GM21529 (cell line): ENCODE measurements around the gene MKNK1.

Experiments
- ATAC-seq: cut with Tn5 transposase; IDR thresholded peaks from one replicate; pipeline ENCODE4 v1.9.1; 2021; ENCODE audit not compliant: unreplicated experiment

MKNK1 gene

DNA sequence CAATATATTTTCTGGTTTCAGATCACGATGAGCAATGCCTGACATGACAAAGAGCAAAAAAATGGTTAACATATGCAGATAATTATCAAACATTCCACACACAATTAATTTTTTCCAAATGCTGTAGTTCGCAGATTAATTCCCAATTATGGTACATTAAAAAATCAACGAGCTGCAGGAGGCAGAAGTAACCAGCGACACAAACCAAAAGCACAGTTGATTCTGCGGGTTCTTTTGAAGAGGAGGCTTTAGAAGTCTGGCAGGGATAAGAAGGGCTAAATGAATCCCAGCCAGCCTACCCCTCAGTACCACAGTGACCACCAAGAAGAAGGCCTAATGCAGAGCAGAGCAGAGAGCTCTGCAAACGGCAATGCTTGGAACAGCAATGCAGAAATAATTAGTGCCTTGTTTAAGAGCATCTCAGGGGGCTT is 35.6 kb downstream of the MKNK1 start:
- no peak for ATAC-seq

DNA sequence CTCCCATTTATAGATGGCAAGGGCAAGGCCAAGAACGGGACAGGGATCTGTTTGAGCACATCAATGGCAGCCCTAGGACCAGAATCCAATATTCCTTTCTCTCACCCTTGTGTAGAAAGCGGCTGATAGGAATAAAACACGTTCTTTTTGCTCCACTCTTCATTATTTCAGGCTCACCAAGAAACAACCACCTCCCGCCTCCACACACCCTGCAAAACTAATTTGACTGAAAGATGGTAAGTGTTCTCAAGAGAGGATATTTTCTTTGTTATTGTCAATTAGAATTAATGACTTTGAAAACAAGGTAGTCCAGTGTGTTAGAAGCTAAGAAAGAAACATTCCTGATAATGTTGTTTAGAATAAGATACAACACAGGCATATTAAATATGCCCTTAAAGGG is 40.7 kb downstream of the MKNK1 start:
- ATAC-seq = no peak

GRCh38 chr1:46562498-46562897 is 41.6 kb downstream of the MKNK1 start:
- no peak for ATAC-seq

GRCh38 chr1:46558966-46559365 is 45.1 kb downstream of the MKNK1 start:
- ATAC-seq = no peak

GRCh38 chr1:46558141-46558963 is 45.7 kb downstream of the MKNK1 start:
- no peak for ATAC-seq

- ATAC-seq = no peak
These were observed 46.7 kb downstream of the MKNK1 start for GRCh38 chr1:46557403-46557802.

- ATAC-seq = no peak
These were observed 47.2 kb downstream of the MKNK1 start for GRCh38 chr1:46556822-46557221.

- no peak for ATAC-seq
These were observed 48.0 kb downstream of the MKNK1 start for GRCh38 chr1:46555826-46556619.

DNA sequence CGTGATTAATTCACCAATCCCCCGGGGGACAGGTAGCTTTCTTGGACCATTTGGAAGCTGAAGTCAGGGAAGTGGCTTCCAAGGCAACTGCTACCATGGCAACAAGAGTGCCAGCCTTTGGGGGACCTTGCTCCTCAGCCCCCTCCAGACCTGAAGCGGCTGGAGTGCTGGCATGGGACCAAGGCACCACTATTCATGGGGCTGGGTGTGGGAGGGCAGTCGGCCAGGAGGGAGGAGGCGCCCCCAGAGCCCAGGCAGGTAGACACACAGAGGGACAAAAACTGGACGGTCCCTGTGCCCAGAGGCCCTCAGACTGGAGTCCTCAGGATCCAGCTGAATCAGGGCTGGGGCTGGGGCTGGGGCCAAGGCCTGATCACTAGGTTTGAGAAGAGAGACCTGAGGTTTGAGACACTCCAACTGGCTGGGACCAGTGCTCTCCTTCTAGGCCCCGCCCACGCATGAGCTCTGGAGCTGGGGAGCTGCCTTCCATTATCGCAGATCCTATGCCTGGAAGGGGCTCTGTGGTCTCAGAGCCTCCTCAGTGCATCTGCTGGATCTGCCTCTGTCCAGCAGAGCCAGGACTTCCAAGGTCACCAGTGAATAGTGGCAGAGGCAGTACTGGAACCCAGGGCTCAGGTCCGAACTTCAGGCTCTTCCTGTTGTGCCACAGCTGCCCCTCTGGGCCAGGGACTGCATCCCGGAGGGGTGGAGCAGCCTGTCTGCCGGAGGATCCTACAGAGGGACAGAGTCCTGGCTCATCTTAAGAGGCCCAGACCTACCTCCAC is 49.3 kb downstream of the MKNK1 start:
- no peak for ATAC-seq

DNA sequence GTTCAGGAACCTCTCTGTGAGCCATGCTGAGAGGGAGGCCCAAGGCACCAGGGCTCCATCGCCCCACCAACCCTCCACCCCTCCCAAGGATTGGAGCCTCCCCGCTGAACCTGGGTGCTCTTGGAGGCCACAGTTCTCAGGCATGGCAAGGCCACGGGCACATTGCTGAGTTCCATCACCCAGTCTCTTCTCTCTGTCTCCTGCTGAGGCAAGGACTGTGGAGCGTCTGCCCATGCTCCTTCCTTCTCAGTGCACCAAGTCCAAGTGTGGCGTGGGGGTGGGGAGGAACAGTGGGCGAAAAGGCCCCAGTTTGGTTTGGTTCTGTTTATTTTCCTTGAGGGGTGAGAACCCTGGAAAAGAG is 49.9 kb downstream of the MKNK1 start:
- no peak for ATAC-seq

DNA sequence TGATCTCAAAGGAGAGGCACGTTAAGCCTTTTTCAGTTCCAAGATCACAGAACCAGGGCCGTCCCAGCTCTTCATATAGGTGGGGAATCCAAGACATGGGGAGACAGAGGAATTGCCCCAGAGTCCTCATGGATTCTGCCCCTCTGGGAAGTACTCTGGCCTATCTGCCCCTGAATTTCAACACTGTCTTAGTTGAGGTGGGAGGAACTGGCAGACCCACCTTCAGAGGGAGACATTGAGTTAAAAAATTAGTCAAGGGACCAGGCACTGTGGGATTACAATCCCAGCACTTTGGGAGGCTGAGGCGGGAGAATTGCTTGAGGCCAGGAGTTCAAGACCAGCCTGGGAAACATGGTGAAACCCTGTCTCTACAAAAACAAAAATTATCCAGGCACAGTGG is 50.6 kb downstream of the MKNK1 start:
- no peak for ATAC-seq

DNA sequence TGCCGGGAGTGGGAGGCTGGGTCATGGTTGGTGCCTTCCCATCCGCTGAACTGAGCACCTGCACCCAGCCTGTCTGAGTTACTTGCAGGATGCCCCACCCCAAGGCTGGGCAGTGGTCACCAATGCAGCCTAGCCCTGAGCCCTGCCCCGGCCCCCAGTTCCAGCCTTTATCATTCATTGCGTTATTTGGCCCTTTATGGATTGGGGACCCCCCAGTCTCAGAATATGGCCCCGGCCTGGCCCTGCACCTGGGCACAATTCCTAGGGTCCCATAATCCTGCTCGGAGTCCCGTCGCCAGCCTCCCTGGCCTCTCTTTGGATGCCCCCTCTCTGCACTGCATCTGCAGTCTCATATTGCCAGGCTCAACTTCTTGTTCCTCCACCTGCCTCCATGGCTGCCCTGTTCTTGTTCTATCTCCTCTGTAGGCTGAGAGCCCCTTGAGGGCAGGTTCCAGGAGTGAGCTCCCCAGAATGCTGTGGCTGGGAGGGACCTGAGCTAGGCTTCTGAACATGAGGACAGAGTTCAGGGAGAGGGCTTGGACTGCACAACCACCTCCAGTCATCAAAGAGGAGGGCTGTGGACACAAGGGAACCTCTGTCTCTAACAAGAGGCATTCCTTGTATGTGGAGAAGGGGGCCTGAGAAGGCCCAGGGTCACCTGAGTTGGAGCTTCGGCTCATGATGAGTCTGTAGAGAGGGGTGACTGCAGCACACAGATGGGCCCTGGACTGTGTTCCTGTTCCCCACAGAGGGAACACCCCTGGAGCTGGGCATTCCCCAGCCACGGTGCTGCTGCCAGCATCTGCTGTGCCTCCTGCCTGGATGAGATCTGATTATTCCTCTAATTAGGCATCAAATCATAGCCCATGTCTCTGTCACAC is 51.5 kb downstream of the MKNK1 start:
- no peak for ATAC-seq

DNA sequence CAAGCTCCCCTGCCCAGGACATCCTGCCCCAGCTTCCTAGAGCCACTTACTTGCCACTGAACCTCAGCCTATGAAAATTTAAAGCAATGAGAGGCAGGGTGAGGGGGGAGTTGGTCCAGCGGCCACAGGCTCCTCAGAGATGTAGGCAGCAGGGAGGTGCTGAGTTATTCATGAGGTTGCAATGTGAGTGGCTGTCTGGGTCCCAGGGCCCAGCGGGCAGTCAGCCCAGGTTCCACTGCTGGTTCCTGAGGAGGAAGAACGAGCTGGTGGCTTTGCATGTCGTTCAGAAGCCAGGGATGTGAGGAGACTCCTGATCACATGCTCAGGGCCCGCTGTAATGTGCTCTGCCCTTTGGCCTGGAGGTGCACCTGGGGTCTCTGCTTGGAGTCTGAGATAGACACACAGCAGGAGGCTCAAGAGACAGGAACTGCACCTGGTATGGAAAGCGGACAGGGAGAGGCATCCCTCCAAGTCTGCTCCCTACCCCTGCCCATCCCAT is 52.4 kb downstream of the MKNK1 start, which contains the start of gene KNCN:
TSS of gene KNCN (minus strand) at position 51 of the 499 bp plus-strand sequence. CDS start 432 bp downstream, outside the sequence.
- ATAC-seq = no peak

DNA sequence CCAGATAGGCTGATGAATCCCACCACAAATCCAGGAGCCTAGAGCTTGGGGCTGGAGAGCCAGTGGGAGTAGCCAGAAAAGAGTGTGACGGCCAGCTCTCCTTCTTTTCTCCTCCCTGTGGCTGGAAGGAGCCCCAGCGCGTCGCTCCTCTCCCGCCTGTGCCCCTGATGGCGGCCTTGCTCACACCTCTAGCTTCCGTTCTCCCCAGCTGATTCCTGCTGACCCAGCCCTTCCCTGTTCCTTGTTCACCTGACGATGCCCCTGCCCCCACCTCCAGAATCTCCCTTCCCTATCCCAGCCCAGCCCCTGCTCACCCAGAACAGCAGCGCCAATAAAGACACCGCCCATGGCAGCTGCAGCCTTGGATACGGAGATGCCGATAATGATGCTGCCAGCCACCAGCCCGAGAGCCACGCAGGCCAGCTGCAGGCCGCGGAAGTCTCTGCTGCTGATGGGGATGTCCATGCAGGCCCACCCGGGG is 53.3 kb downstream of the MKNK1 start:
- ATAC-seq = no peak

DNA sequence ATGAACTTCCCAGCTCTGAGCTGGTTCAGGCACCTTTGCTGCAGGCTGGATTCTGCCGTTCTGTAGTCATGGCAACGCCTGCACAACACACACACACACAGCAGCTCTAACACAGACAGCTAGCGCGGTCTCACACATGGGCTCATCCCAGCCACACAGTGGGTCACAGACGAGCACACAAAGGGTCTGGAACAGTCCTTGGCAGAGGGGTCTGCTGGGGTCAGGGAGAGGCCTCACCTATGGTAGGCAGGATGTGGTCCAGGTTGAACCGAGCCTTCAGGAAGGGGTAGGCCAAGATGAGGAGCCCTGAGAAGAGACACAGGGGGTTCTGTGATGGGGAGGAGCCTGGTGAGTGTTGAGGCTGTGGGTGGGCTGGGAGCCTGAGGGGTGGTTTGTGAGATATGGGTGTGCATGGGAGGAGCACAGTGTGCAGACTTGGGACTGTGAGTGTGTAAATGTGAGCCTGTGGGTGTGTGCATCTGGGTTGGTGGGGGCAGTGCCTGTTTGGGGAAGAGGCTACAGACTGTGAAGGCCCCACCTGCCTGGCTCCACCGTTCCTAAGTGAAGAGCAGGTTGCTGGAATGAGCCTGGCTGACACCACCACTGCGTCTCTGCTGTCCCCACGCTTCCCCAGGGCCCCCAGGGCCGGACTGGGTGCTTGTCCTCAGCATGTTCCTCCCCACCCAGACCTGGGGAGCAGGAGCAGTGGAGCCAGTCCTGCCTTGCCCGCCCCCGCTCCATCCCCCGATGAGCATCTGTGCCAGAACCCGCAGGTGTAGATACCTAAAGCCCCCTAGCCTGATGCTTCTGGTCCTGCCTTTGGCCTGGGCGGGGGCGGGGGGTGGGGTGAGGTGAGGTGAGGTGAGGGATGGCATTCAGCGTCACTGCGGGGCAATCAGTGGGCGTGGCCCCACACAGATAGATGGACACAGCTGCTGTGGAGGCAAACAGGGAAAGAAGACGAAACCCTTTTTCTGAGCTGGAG is 54.1 kb downstream of the MKNK1 start:
- no peak for ATAC-seq

DNA sequence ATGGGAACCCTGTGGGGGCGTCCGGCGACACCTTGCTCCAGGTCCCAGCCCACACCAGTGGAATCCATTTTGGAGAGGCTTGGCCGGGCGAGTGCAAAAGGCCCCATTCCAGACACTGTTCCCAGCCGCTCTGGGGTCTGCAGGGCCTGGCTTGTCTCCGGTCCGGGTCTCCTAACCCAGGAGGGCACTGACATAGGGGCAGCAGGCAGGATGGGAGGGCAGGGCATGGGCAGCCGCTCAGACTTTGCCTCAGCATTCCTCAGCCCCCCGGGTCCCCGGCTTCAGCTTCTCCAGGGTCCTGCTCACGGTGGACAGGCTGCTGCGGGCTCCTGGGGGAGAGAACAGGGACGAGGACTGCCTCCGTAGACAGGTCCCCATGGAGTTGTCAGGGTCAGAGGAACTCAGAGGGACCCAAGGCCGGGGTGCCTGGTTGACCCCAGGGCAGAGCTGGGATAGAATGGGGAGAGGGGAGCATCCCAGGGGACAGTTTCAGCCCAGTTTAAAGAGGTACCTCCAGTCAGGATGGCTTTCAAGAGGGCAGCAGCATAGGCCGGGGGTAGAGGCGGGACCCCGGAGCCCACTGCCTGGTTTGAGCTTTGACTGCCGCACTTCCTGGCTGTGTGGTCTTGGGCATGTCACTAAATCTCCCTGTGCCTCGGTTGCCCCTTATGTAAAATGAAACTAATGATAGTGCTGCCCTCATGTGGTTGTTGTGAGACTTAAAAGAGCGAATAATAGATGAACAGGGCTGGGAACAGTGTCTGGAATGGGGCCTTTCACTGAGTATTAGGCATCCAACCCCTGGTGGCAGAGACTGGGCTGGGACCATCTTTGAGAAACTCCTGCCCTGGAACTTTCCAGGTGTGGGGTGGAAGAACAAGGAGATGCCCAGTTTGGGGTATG is 56.3 kb downstream of the MKNK1 start:
- ATAC-seq = no peak

- no peak for ATAC-seq
These were observed 57.9 kb downstream of the MKNK1 start for GRCh38 chr1:46546210-46546609.

GRCh38 chr1:46545784-46546183 is 58.3 kb downstream of the MKNK1 start:
- no peak for ATAC-seq
